Measurements from ENCODE around the gene DOCK9. TPM values are rescaled to one million over a fixed set of nuclear protein-coding genes. Genes with fewer than 3 reads are reported as not detected.

Gene DOCK9
- total and polyA plus RNA-seq, 4 donors: 48.8 to 193 (median 133) TPM

GRCh38 chr13:98809345-98809777 lies 168.5 kb downstream of the DOCK9 start:
- WGBS, 2 donors: 89 to 93% methylated on average over 11 of the region's 11 CpGs
- TF ChIP-seq CTCF (IDR thresholded peaks at IDR 0.05; ENCODE audit: control extremely low read depth, extremely low read depth): no peak
- no peak overlapping the region for H3K4me3 ChIP-seq
- no peak overlapping the region for H3K27ac ChIP-seq (ENCODE audit: low read depth in 1 of 2, low read length in 1 of 2)
- H3K9me3 ChIP-seq (ENCODE audit: control insufficient read depth in 4 of 4, insufficient read depth in 3 of 4, low read length in 3 of 4): no peaks in the 10 kb centered on the region
- H3K4me1 ChIP-seq (ENCODE audit: control insufficient read depth in 5 of 5, insufficient read depth in 5 of 5, low read length in 5 of 5): no peaks in the 10 kb centered on the region
- H3K36me3 ChIP-seq (ENCODE audit: control insufficient read depth in 4 of 4, insufficient read depth in 4 of 4, low read length in 4 of 4): peaks cover 0 to 28% (median 8%) of the 10 kb centered on the region in 4 donors
- DNase-seq (no peak), ATAC-seq (ENCODE audit: insufficient read depth, low FRiP score) (no peak)
- no peak overlapping the region for H3K9ac ChIP-seq (ENCODE audit: insufficient read depth in 1 of 2, low read length in 2 of 2)
- no peaks in the 10 kb centered on the region for H3K27me3 ChIP-seq (ENCODE audit: control insufficient read depth in 3 of 3, insufficient read depth in 3 of 3, low read length in 2 of 3)

- DNase-seq (no peak), ATAC-seq (ENCODE audit: insufficient read depth, low FRiP score) (no peak)
- Histone ChIP-seq H3K27me3 (ENCODE audit: control insufficient read depth in 3 of 3, insufficient read depth in 3 of 3, low read length in 2 of 3) (no peaks in the 10 kb centered on the region), H3K4me3 (no peak overlapping the region), H3K9ac (ENCODE audit: insufficient read depth in 1 of 2, low read length in 2 of 2) (no peak overlapping the region), H3K27ac (ENCODE audit: low read depth in 1 of 2, low read length in 1 of 2) (no peak overlapping the region), H3K36me3 (ENCODE audit: control insufficient read depth in 4 of 4, insufficient read depth in 4 of 4, low read length in 4 of 4) (peaks cover 0 to 35% (median 10%) of the 10 kb centered on the region in 4 donors), H3K4me1 (ENCODE audit: control insufficient read depth in 5 of 5, insufficient read depth in 5 of 5, low read length in 5 of 5) (no peaks in the 10 kb centered on the region), H3K9me3 (ENCODE audit: control insufficient read depth in 4 of 4, insufficient read depth in 3 of 4, low read length in 3 of 4) (no peaks in the 10 kb centered on the region)
- WGBS, 2 donors: 87 to 91% methylated on average over 3 of the region's 3 CpGs
- TF ChIP-seq CTCF (IDR thresholded peaks at IDR 0.05; ENCODE audit: control extremely low read depth, extremely low read depth): no peak
These were observed 170.1 kb downstream of the DOCK9 start for GRCh38 chr13:98807774-98808173.

GRCh38 chr13:98804336-98804855 lies 173.5 kb downstream of the DOCK9 start:
- no peak for DNase-seq
- TF ChIP-seq CTCF (IDR thresholded peaks at IDR 0.05; ENCODE audit: control extremely low read depth, extremely low read depth): no peak
- Histone ChIP-seq H3K4me1 (ENCODE audit: control insufficient read depth in 5 of 5, insufficient read depth in 5 of 5, low read length in 5 of 5) (no peaks in the 10 kb centered on the region), H3K9me3 (ENCODE audit: control insufficient read depth in 4 of 4, insufficient read depth in 3 of 4, low read length in 3 of 4) (peaks cover 0 to 1% (median 0%) of the 10 kb centered on the region in 4 donors), H3K27me3 (ENCODE audit: control insufficient read depth in 3 of 3, insufficient read depth in 3 of 3, low read length in 2 of 3) (no peaks in the 10 kb centered on the region), H3K36me3 (ENCODE audit: control insufficient read depth in 4 of 4, insufficient read depth in 4 of 4, low read length in 4 of 4) (peaks cover 0 to 33% (median 8%) of the 10 kb centered on the region in 4 donors), H3K27ac (ENCODE audit: low read depth in 1 of 2, low read length in 1 of 2) (no peak overlapping the region), H3K4me3 (no peak overlapping the region), H3K9ac (ENCODE audit: insufficient read depth in 1 of 2, low read length in 2 of 2) (no peak overlapping the region)
- WGBS, 2 donors: 86 to 87% methylated on average over 9 of the region's 9 CpGs
- ATAC-seq (ENCODE audit: insufficient read depth, low FRiP score): no peak

- peaks cover 0 to 1% (median 0%) of the 10 kb centered on the region in 4 donors for H3K9me3 ChIP-seq (ENCODE audit: control insufficient read depth in 4 of 4, insufficient read depth in 3 of 4, low read length in 3 of 4)
- no peak overlapping the region for H3K27ac ChIP-seq (ENCODE audit: low read depth in 1 of 2, low read length in 1 of 2)
- no peak for DNase-seq
- H3K4me1 ChIP-seq (ENCODE audit: control insufficient read depth in 5 of 5, insufficient read depth in 5 of 5, low read length in 5 of 5): peaks cover 0 to 2% (median 0%) of the 10 kb centered on the region in 5 donors
- H3K9ac ChIP-seq (ENCODE audit: insufficient read depth in 1 of 2, low read length in 2 of 2): no peak overlapping the region
- no peaks in the 10 kb centered on the region for H3K27me3 ChIP-seq (ENCODE audit: control insufficient read depth in 3 of 3, insufficient read depth in 3 of 3, low read length in 2 of 3)
- 96 to 98% methylated on average over 10 of the region's 10 CpGs for WGBS, 2 donors
- H3K4me3 ChIP-seq: no peak overlapping the region
- H3K36me3 ChIP-seq (ENCODE audit: control insufficient read depth in 4 of 4, insufficient read depth in 4 of 4, low read length in 4 of 4): peaks cover 0 to 31% (median 8%) of the 10 kb centered on the region in 4 donors
- ATAC-seq (ENCODE audit: insufficient read depth, low FRiP score): no peak
- no peak for TF ChIP-seq CTCF (IDR thresholded peaks at IDR 0.05; ENCODE audit: control extremely low read depth, extremely low read depth)
These were observed 173.9 kb downstream of the DOCK9 start for GRCh38 chr13:98803921-98804320.

Measured in lung (tissue), 12 donors.